ENCODE data around the gene RBFOX2.

DNA sequence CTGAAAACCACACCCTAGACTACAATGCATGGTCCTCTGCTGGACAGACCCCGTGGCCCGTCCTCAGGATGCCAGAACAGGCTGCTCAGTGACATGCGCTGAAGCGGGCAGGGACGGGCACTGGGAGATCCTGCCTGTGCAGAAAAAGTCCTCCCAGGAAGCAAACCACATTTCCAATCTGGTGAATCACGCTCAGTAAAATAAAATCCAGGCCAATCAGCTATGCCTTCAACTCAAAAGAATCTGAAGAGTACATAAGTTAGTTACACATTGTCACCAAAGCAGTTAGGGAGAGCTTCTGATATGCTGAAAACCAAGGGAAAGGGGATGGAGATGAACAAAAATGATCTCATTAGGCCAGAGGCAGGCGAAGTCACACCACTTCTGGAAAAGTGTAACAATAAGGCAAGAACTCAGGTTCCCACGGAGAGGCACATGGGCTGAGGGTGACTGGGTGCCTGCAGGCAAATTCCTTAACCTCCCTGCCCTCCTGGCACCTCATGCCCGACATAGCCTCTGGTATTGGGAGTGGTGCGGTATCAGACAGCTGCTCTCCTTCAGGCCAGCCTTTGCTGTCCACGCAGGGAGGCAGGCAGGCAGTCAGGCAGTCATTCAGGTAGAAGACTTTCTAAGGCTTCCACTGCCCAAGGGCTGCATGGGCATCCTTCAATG, 244.5 kb downstream of the RBFOX2 start:
- TF ChIP-seq, protein P1, sequence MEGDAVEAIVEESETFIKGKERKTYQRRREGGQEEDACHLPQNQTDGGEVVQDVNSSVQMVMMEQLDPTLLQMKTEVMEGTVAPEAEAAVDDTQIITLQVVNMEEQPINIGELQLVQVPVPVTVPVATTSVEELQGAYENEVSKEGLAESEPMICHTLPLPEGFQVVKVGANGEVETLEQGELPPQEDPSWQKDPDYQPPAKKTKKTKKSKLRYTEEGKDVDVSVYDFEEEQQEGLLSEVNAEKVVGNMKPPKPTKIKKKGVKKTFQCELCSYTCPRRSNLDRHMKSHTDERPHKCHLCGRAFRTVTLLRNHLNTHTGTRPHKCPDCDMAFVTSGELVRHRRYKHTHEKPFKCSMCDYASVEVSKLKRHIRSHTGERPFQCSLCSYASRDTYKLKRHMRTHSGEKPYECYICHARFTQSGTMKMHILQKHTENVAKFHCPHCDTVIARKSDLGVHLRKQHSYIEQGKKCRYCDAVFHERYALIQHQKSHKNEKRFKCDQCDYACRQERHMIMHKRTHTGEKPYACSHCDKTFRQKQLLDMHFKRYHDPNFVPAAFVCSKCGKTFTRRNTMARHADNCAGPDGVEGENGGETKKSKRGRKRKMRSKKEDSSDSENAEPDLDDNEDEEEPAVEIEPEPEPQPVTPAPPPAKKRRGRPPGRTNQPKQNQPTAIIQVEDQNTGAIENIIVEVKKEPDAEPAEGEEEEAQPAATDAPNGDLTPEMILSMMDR (IDR thresholded peaks at IDR 0.05; ENCODE audit: low read length): no peak
- TF ChIP-seq EZH2 (IDR thresholded peaks at IDR 0.05; ENCODE audit: borderline replicate concordance, low read length): no peak

Data from OCI-LY1 (cell line).